ENCODE data around the gene SVEP1. TPM values are rescaled to one million over a fixed set of nuclear protein-coding genes. Genes with fewer than 3 reads are reported as not detected.

The SVEP1 gene
- total RNA-seq, 1 donor = 81.2 TPM

DNA sequence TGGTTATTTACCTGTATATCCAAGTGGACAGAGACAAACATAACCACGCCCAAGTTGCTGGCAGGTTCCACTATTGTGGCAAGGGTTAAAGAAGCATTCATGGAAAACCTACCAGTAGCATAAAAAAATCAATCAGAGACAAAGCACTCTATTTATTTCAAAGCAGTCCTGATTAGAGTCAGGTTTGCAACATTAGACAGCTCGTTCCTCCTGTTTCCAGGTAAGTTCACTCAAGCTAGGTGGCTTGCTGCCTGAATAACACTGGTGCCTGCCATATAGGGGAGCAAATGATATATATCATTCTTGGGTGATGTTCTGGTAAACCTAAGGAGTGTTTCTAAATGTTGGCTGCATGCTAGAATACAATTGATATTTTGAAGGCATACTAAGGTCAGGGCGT is 122.3 kb downstream of the SVEP1 start:
- no peak overlapping the region for H3K4me3 ChIP-seq (ENCODE audit: low read depth, low read length)
- no peak for DNase-seq (ENCODE audit: low read depth)
- TF ChIP-seq, protein P1, sequence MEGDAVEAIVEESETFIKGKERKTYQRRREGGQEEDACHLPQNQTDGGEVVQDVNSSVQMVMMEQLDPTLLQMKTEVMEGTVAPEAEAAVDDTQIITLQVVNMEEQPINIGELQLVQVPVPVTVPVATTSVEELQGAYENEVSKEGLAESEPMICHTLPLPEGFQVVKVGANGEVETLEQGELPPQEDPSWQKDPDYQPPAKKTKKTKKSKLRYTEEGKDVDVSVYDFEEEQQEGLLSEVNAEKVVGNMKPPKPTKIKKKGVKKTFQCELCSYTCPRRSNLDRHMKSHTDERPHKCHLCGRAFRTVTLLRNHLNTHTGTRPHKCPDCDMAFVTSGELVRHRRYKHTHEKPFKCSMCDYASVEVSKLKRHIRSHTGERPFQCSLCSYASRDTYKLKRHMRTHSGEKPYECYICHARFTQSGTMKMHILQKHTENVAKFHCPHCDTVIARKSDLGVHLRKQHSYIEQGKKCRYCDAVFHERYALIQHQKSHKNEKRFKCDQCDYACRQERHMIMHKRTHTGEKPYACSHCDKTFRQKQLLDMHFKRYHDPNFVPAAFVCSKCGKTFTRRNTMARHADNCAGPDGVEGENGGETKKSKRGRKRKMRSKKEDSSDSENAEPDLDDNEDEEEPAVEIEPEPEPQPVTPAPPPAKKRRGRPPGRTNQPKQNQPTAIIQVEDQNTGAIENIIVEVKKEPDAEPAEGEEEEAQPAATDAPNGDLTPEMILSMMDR (IDR thresholded peaks at IDR 0.05; ENCODE audit: insufficient read depth, low read depth, low read length) = no peak

DNA sequence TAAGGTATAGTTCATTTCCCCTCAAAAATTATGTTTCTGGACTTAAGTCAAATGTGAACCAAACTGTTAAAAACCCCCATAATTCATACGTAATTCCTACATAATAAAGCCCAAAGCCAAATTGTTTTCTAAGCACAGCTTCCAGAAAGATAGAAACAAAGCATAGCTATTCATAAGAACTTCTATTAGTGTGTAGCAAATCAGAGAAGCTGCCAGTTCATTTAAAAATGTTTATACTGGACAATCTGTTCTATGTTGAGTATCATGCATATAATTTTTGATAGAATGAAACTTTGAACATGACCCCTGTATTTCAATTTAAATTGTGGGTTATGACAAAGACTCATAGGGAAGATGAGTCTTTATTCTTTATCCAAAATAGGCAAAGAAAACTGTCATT is 122.9 kb downstream of the SVEP1 start:
- no peak for DNase-seq (ENCODE audit: low read depth)
- TF ChIP-seq, protein P1 (IDR thresholded peaks at IDR 0.05; ENCODE audit: insufficient read depth, low read depth, low read length) = no peak
- H3K4me3 ChIP-seq (ENCODE audit: low read depth, low read length) = no peak overlapping the region

DNA sequence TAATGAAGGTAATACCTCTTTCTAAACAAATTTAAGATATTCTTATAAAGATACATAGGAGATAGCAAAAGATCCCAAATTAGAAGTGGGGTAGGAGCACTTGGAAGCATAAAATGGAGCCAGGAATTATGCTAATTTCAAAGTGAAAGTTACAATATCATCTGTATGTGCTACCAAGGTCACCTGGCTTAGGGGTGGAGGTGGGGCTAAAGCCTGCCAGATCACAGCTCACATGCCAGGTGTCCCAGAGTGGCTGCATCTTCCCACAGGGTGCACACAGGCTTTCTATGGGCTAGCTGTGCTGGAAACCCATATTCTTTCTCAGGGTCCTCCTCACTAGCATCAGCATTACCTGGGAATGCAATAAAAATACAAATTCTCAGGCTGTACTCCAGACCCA is 123.7 kb downstream of the SVEP1 start:
- DNase-seq (ENCODE audit: low read depth) = no peak
- H3K4me3 ChIP-seq (ENCODE audit: low read depth, low read length) = no peak overlapping the region
- TF ChIP-seq, protein P1 (IDR thresholded peaks at IDR 0.05; ENCODE audit: insufficient read depth, low read depth, low read length) = no peak

DNA sequence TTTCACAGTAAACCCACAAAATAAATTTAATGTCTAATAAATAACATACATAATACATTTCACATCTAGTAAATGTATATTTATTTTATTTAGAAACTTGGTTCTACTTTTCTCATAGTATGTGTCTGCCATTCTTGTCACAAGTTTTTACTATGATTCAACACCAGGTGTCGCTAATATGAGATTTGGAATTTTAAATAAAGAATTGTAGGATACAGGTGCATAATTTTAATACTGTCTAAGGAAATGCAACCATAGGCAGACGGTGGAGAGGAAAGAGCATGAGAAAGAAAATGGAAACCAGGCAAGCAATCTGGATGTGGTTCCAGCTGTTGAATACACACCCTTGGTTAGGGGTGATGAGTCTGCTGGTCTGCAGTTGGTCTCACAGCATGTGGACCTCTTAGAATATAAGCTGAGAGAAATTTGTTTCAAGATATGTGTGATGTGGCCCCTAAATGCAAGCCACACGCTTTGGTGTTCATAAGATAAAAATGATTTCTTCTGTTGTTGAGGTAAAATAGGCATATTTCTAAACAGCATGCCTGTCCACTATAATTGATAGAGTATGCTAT is 127.2 kb downstream of the SVEP1 start:
- H3K4me3 ChIP-seq (ENCODE audit: low read depth, low read length) = no peak overlapping the region
- DNase-seq (ENCODE audit: low read depth) = no peak
- TF ChIP-seq, protein P1 (IDR thresholded peaks at IDR 0.05; ENCODE audit: insufficient read depth, low read depth, low read length) = peak; percentile 40

DNA sequence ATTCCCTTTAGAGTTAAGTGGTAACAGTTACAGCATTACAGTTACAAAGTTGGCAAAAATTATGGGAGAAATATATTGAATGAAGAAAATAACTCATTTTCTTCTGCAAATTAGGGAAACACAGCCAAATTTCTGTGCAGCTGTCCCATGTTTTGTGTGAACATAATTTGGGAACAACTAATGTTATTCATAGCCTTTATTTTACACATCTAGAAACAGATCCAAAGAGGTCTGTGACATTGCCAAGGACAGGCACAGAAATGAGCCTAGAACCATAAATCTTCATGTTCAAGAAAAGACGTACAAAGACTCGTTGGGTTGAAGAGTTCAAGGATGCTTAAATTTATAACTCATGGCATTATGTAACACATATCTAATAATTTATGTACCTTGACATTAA is 127.8 kb downstream of the SVEP1 start:
- TF ChIP-seq, protein P1 (IDR thresholded peaks at IDR 0.05; ENCODE audit: insufficient read depth, low read depth, low read length) = no peak
- DNase-seq (ENCODE audit: low read depth) = no peak
- H3K4me3 ChIP-seq (ENCODE audit: low read depth, low read length) = no peak overlapping the region

DNA sequence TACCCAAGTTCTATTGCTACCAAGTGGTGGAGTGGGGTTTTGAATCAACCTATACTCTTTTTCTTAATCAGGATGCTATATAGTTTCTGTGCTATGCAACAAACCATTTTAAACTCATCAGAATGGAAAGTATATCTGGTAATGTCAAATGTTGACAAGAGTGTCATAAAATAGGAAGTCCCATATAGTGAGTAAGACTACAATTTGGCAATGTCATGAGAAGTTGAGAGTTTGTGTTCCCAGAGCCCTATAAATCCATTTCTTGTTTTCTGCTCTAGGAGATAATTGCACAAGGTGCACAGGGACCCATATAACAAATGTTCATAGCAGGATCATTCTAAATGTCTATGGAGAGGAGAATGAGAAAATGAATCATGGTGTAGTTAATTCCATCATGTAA is 132.1 kb downstream of the SVEP1 start:
- TF ChIP-seq, protein P1 (IDR thresholded peaks at IDR 0.05; ENCODE audit: insufficient read depth, low read depth, low read length) = no peak
- no peak overlapping the region for H3K4me3 ChIP-seq (ENCODE audit: low read depth, low read length)
- DNase-seq (ENCODE audit: low read depth) = no peak

DNA sequence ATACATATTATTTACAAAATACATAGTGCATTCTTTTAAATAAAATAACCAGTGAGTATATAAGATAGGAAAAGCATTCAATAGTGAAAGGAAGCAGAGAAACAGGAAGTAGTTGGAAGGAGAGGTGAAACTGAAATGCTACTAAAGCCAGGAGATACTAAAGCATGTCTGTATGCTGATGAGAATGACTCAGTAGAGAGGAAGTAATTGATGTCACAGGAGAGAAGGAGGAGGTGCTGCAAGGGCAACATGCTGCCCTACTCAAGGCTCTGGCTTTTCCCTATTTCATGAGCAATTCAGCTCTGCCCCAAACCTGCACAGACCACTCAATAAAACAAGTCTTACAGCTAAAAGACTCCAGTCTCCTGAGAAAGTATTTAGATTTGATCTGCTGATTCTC is 133.4 kb downstream of the SVEP1 start:
- TF ChIP-seq, protein P1 (IDR thresholded peaks at IDR 0.05; ENCODE audit: insufficient read depth, low read depth, low read length) = no peak
- no peak overlapping the region for H3K4me3 ChIP-seq (ENCODE audit: low read depth, low read length)
- DNase-seq (ENCODE audit: low read depth) = no peak
